ENCODE measurements around the gene DLK2. TPM values are rescaled to one million over a fixed set of nuclear protein-coding genes. Genes with fewer than 3 reads are reported as not detected.

Gene DLK2
- 1 to 10 TPM in 1 of 6 donors, under 1 TPM in 3, not detected in 2; 0.22 to 1.1 (median 0.34) TPM for total RNA-seq
- polyA plus RNA-seq, result under 1 TPM; 0.26 to 0.30 TPM

DNA sequence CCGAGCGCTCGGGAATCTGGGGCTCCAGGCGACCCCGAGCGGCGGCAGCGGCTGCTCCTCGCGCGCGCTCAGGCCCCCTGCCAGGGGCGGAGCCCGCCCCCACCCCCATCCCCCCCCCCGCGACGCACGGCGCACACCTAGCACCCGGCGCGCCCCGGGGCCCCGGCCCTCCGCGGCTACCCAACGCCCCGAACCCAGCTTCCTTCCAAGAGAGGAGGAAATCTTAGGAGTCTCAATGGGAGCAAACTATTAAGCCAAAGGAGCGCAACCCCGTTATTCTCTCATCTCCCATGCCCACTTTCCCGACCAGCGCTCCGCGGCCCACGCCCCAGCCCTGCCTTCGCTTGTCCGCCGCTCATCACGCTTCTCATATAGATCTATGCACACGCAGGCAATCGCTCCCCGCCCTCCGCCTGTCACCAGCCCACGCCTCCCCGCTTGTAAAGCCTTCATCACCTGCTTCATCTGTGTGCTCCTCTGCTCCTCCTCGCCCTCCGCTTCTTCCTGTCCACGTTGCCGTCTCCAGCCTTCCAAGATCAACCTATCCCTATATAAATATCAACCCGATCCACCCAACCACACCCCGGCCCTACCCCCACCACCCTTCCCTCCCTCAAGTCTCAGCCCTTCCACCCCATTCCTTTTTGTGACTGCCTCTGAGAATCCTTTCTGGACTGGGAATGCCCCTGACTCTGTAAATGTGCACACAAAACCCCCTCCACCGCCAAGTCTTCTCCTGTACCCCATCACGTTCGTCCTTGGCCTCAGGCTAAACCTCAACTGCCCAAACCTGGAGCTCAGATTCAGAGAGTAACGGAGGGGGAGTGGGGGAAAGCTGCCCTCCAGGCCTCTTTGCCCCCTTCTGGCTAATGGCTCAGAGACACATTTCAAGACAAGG lies at the start of gene DLK2:
Gene DLK2 (minus strand): TSS at position 18 of the 898 bp plus-strand sequence. CDS start 723 bp downstream, outside the sequence.
- Histone ChIP-seq H3K4me3 (peak within 1 kb of the TSS; percentile 21 to 59 (median 40)), H3K36me3 (peaks cover 0 to 5% (median 0%) of the 10 kb centered on the region in 3 donors), H3K4me1 (peaks cover 0 to 3% (median 0%) of the 10 kb centered on the region in 3 donors), H3K9me3 (no peaks in the 10 kb centered on the region), H3K27me3 (peaks cover 0 to 7% (median 0%) of the 10 kb centered on the region in 4 donors), H3K27ac (no peak within 1 kb of the TSS)
- TF ChIP-seq CTCF (IDR thresholded peaks at IDR 0.05), result no peak
- intact Hi-C loops (cut with DNase I), result loop anchor here in 1 of 3 donors (10.0 kb wide), 1 partner anchor 49 kb away; no protein-coding TSS in a partner anchor
- WGBS, 2 donors, result 3% methylated on average over 40 to 52 of the region's 55 CpGs
- FAIRE-seq (no peak), DNase-seq (peak in 1 of 6 donors; percentile 67), ATAC-seq (peak in 3 of 4 donors; percentile 2 to 12 (median 7))

DNA sequence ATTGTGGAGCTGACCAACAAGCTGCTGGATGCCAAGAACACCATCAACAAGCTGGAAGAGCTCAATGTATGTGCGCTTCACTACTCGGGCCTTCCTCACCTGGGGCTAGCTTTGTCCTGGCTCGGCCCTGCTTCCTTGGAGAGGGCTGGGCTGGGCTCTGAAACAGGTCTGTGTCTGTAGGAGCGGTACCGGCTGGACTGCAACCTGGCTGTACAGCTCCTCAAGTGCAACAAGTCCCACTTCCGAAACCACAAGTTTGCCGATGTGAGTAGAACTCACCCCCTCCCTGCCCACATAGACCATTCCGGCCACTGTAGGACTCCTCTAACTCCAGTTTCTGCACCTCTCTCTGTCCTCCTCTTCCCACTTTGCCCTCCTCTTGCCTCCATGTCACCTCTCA lies 48.1 kb upstream of the DLK2 start:
- intact Hi-C loops (cut with DNase I), result loop anchor here in 2 of 3 donors (5.0 to 10.0 kb wide), 2 partner anchors 49 to 246 kb away; partner anchors contain the start of gene DLK2 (in 1 of the 2)
- Histone ChIP-seq H3K4me1 (no peaks in the 10 kb centered on the region), H3K4me3 (no peak overlapping the region), H3K27ac (no peak overlapping the region), H3K9me3 (no peaks in the 10 kb centered on the region), H3K36me3 (peaks cover 0 to 35% (median 20%) of the 10 kb centered on the region in 3 donors), H3K27me3 (no peaks in the 10 kb centered on the region)
- no peak for TF ChIP-seq CTCF (IDR thresholded peaks at IDR 0.05)
- FAIRE-seq (no peak), DNase-seq (no peak), ATAC-seq (no peak)
- WGBS, 2 donors, result 90 to 94% methylated on average over 8 of the region's 8 CpGs

- WGBS, 2 donors, result 84 to 100% methylated on average over 4 of the region's 4 CpGs
- no peak for ATAC-seq
- intact Hi-C loops (cut with DNase I), result loop anchor here in 2 of 3 donors (5.0 to 10.0 kb wide), 2 partner anchors 48 to 245 kb away; partner anchors contain the start of gene DLK2 (in 1 of the 2)
- TF ChIP-seq CTCF (IDR thresholded peaks at IDR 0.05), result no peak
- no peak for FAIRE-seq
- Histone ChIP-seq H3K36me3 (peaks cover 0 to 42% (median 20%) of the 10 kb centered on the region in 3 donors), H3K27me3 (no peaks in the 10 kb centered on the region), H3K4me1 (no peaks in the 10 kb centered on the region), H3K4me3 (no peak overlapping the region), H3K9me3 (no peaks in the 10 kb centered on the region), H3K27ac (no peak overlapping the region)
- no peak for DNase-seq
Observed at GRCh38 chr6:43502666-43503065, 47.3 kb upstream of the DLK2 start.

DNA sequence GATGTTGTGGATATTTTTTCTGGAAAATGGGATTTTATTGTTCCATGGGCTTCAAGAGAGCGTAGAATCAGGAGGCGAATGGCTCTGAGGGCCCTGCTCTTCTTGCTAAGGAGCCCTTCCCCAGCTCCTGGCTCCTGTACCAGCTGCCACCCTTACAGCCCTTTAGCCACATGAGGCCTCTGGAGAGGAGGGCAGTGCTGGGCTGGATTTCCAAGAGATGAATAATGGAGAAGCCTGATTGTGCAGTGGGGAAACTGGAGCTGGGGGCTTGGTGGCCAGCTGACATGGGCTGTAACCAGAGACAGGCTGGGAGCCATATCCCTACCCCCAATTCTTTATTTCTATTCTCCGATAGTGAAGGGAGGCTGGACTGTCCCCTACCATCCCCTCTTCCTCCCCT lies 45.6 kb upstream of the DLK2 start:
- FAIRE-seq, result no peak
- no peak overlapping the region for H3K27ac ChIP-seq
- intact Hi-C loops (cut with DNase I), result loop anchor here in 2 of 3 donors (5.0 to 10.0 kb wide), 2 partner anchors 46 to 244 kb away; partner anchors contain the start of gene DLK2 (in 1 of the 2)
- no peaks in the 10 kb centered on the region for H3K27me3 ChIP-seq
- no peaks in the 10 kb centered on the region for H3K4me1 ChIP-seq
- no peak for DNase-seq
- no peak overlapping the region for H3K4me3 ChIP-seq
- ATAC-seq, result no peak
- peaks cover 0 to 46% (median 20%) of the 10 kb centered on the region in 3 donors for H3K36me3 ChIP-seq
- WGBS, 2 donors, result 96 to 98% methylated on average over 3 of the region's 3 CpGs
- no peak for TF ChIP-seq CTCF (IDR thresholded peaks at IDR 0.05)
- H3K9me3 ChIP-seq, result no peaks in the 10 kb centered on the region

All from pancreas (tissue), 10 donors.